Measurements from ENCODE around the gene TMEM178B.

Gene TMEM178B

DNA sequence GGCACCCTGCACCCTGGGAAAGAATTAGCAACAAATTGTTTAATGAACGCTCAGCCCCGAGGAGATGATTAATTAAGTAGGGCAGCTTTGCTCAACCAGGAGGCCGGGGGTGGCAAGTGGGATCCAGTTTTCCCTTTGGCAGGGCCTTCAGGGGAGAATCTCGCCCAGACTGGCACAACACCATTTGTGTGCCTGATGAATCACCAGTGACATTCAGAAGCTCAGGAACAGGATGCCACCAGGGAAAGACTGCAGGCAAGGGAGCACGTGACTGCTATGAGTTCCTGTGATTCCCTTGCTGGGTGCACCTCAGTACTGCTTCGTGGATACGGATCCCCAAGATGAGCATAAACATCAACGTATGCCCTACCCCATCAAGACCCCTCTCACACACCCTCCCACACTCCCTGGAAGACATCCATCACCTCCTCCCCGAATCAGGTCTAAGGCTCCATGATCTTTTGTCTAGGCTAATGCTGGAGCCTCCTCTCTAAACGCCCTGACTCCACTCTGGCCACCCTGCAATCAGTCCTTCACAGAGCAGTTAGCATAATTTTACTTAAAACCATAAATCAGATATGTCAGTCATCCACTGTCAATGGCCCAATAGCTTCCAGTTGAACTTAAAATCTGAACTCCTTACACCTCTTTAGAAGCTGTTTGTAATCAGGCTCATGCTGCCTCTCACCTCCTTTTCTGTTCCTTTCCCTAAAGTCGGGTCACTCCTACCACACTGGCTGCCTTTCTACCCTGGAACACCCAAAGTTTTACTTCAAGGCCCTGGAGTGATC, 368.2 kb downstream of the TMEM178B start:
- no peak for DNase-seq

DNA sequence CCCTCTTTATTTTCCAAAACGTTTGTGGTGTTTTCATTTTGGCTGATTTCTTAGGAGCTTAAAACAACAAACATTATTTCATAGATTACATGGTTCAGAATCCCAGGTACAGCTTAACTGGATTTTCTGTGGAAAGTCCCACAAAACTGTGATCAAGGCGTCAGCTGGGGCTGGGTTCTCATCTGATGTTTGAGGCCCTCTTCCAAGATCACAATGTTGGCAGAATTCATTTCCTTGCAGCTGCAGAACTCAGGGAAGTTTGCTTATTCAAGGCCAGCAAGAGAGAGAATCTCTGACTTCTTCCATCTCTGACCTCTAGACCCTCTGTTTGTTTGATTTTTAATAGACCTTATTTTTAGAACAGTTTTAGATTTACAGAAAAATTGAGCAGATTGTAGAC, 368.9 kb downstream of the TMEM178B start:
- no peak for DNase-seq

- DNase-seq, result no peak
These were observed 371.1 kb downstream of the TMEM178B start for GRCh38 chr7:141444961-141445360.

DNA sequence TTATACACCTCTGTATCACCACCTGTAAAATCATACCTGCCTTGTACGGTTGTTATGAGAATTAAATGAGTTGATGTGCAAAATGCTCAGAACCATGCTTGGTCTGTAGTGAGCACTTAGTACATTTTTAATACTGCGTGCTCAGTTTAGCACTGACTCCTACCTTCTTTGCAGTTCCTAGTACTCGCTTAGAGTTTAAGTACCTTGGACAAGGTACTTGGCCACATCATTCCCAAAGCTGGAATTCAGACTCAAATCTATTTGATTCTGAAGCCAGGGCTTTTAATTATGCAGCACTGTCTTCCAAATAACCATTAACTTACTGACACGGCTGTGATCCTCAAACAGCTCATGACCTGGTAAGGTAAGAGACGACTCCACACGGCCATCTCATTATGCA, 377.4 kb downstream of the TMEM178B start:
- no peak for DNase-seq

DNA sequence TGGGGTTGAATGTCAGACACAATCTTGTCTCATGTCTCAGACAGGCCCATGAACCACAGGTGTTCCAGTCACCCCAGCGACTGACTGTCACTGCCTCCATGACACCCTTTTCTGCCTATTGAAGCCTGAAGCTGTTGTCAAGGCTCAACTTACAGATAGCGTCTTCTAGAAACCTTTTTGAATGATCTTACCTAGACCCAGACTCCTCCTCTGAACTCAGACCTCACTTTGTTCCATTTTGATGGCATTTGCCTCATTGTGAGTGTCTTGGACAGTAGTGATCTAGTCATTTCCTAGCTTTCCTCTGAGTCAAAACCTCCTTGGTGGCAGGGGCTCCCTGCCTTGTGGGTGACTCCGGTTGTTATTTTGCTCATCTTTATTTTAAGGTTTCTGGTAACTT, 379.0 kb downstream of the TMEM178B start:
- no peak for DNase-seq

DNA sequence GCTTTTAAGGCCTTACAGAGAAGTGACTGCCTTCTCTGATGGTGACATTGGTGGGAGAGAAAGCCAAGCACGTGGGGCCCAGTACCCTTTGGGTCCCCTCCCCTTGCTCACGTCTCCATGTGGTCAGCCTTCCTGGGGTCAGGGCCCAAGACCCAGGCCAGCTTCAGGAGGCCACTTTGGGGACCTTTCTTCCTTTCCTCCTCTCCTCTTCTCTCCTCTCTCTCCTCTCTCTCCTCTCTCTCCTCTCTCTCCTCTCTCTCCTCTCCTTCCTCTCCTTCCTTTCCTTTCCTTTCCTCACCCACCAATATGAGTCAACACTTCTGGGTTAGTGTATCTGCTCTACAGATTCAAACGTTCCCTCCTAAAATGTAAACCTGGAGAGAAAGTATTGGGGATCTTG, 380.5 kb downstream of the TMEM178B start:
- no peak for DNase-seq

- no peak for DNase-seq
These were observed 381.9 kb downstream of the TMEM178B start for GRCh38 chr7:141455723-141456122.

DNA sequence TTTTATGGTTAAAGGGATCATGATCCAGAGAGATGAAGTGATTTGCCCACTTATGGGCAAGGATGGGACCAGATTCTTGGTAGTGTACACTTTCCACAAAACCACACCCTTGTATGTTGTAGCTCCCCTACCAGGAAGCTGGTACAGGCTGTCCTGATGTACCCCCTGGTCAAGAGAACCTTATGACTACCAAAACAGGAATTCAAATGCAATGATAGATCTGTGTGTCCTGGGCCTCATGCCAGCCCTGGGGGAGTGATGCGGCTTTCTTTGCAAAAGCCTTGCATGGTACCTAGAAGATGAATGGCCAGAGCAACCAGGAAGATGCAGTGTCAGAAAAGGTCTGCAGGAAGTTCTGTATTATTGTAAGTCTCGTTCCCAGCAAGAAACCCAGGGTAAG, 382.4 kb downstream of the TMEM178B start:
- no peak for DNase-seq

GRCh38 chr7:141456711-141457110, 382.8 kb downstream of the TMEM178B start:
- DNase-seq, result no peak

DNA sequence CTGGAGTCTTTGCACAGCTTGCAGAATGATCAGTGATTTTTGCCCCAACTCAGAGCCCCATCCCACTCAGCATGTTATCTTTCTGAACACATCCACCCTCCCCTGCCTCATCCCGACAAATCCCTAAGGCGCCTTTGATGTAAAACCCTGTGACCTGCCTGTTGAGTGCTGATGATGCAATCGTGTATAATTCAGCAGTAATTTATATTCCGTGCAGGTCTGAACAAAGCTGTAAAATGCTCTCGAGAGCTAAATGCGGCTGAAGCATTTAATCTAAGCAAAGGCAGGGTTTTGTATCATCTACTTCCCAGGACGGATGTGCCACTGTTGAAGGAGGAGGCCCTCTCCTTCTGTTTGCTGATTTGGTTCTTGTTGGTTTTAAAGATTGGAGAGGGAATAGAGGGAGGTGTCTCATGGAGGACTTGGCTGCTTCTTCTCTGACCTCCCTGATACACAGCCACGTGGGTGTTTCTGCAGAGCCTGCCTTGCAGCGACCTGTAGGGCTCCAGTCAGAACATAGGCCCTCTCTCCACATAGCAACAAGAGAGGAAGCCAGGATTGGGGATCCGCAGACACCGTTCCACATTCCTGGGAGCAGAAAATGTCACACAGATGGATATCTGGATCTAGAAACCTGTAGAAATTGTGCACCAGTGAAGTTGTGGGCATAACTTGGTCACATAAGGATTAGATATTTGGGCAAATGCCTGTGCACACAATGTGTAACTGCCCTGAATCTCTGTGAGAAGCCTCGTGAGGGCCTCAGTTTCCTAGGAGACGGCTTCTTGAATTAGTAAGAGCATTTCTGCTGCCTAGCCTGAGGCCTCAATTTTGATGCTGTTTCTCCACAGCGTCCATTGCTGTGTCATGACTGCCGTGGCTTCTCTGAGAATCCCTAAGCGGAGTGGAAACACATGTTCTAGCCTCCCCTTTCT, 387.2 kb downstream of the TMEM178B start:
- DNase-seq, result no peak

- no peak for DNase-seq
These were observed 388.1 kb downstream of the TMEM178B start for GRCh38 chr7:141461924-141462323.

- no peak for DNase-seq
These were observed 389.1 kb downstream of the TMEM178B start for GRCh38 chr7:141462958-141463357.

DNA sequence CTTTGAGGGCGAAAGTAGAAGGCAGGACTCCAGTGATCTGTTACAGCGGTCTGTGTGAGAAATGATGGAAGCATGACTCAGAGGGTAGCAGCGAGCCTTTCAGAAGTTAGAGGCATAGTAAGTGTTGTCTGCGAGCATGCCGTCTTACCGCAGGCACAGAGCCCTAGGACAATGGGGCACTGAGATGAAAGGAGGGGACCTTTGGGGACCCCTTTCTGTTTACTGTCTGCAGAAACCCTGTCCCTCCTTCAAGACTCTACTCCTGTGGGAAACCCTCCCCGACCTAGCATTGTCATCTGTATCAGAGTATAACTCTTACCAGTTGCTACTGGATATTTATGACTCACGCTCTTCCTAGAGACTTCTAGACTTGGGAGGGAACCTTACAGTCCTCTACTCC, 390.1 kb downstream of the TMEM178B start:
- DNase-seq, result no peak

DNA sequence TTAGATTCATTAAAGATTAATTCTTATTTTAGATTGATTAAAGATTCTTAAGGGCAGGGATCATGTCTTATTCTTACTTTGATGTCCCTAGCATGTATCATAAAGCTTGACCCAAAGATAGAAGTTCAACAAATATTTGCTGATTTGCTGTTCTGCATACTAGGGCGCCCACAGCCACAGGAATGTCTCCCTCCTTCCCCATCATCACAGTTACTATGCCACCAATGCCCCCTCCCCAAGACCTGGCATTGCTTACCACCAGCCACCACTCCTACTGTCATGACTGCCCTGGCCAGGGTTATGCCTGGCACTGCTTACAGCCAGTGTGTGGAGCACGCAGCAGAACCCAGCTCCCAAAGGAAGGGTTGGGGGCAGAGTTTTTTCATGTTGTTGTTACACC, 390.7 kb downstream of the TMEM178B start:
- no peak for DNase-seq

DNA sequence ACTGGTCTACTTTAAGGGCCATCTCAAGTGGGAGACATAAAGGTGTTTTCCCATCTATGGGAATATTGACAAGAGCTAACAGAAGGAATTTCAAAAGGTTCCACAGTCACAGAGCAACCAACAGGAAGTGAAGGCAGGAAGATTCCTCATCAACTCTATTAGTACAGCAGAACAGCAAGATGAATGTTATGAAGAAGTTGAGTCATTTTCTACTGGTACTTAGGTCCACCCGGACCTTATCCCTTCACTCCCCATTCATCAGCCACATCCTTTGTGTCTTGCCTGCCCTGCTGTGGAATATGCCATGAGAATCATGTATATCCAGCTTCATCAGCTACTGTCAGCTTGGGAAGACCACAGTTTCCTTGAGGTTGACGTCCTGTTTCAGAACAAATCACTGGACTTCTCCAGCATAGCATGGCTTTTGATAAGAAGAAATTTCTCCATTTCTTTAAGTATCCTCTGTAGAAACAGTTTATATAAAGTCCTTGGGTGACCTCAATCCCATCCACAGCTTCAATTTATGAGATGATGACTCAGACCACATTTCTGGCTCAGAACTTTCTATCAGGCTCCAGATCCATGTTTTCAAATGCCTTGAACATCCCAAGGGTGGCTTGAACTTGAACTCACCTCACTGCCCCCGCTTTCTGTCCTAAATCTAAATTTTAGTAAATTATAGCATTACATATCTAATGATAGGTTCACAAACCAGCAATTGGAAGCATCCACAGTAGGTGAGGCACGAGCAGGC, 392.5 kb downstream of the TMEM178B start:
- DNase-seq, result no peak

DNA sequence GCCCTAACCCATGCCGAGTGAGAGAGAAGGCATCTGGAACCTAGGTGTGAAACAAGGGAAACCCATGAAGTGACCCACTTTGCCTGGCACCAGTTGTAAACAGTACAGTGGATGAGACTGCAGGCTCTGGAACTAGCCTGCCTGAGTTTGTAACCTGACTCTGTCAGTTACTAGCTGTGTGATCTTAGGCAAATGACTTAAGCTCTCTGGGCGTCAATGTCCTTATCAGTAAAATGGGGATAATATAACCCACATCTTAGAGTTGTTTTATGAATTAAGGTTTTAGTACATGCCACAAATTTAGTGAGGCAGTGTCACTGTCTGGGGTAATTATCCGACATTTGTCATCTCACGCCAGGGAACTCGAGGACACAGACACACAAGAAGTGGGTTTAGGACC, 394.5 kb downstream of the TMEM178B start:
- no peak for DNase-seq

- DNase-seq, result no peak
These were observed 401.8 kb downstream of the TMEM178B start for GRCh38 chr7:141475679-141476078.

- no peak for DNase-seq
These were observed 404.0 kb downstream of the TMEM178B start for GRCh38 chr7:141477865-141478264.

DNA sequence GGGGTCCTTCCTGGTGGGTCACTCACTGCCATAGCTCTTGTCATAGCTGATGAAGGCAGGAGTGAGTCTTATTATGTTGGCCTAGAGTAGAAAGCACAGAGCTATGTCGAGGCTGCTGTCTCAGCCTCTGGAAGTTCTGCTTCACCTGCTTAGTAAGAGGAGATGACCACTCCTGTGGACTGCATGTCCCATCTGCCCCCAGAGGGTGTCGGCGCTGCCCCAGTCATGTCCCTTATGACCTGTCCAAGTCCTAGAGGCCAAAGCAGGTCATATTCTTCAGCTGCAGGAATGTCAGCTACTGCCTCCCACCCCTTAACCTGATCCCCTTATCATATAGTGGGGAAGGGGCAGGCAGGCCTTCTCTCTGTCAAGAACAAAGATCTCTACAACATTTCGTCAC, 405.0 kb downstream of the TMEM178B start:
- DNase-seq, result no peak

- no peak for DNase-seq
These were observed 407.1 kb downstream of the TMEM178B start for GRCh38 chr7:141480953-141481352.

DNA sequence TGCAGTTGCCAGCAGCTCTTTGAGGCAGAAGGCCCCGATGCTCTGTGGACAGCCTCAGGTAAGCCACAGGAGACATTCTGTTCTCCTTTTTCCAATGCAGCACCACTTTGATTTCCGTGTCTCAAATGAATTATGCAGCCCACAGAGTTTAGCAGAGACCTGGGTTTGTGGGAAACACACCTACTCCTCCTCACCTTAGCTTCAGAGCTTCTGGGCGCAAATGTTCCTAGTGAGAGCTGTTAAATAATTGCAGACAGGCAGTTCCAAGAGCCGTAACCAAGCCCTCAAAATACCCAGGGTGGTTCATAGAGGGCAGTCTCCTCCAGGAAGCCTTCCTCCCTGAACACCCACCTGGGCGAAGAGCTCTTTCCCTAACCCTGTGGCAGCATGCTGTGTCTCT, 408.1 kb downstream of the TMEM178B start:
- DNase-seq, result no peak

- DNase-seq, result no peak
These were observed 409.2 kb downstream of the TMEM178B start for GRCh38 chr7:141483044-141483443.

DNA sequence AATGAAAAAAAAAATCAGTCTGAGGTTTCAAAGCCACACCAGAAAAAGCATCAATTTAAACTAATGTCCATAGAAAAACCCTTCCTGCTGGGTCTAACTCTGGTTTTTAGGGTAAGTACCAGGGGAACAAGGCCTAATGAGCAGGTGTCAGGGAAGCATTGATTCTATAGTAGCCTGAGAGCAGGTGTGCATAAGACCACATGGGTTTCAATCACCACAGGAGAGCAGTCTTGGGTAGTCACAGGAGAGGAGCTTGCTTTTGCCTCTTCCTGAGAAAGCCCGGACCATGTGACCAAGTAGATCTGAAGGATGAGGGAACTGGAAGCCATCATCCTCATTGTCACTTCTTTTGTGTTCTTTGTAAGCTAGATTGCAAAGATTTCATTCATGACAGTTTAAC, 411.0 kb downstream of the TMEM178B start:
- DNase-seq, result no peak
